ENCODE measurements around the gene TMEM114.

DNA sequence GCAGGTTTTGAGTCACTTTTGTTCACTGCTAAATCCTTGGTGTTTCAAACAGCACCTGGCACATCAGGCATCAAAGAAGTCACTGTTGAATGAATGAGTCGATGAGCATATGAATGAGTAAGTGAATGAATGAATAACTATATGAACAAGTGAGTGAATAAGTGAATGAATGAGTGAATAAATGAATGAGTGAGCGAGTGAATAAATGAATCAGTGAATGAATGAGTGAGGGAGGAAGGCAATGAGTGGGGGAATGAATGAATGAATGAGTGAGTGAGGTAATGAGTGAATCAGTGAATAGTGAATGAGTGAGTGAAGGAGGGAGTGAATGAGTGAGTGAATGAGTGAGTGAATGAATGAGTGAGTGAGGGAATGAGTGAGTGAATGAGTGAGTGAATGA is 28.8 kb downstream of the TMEM114 start:
- TF ChIP-seq, protein P1, sequence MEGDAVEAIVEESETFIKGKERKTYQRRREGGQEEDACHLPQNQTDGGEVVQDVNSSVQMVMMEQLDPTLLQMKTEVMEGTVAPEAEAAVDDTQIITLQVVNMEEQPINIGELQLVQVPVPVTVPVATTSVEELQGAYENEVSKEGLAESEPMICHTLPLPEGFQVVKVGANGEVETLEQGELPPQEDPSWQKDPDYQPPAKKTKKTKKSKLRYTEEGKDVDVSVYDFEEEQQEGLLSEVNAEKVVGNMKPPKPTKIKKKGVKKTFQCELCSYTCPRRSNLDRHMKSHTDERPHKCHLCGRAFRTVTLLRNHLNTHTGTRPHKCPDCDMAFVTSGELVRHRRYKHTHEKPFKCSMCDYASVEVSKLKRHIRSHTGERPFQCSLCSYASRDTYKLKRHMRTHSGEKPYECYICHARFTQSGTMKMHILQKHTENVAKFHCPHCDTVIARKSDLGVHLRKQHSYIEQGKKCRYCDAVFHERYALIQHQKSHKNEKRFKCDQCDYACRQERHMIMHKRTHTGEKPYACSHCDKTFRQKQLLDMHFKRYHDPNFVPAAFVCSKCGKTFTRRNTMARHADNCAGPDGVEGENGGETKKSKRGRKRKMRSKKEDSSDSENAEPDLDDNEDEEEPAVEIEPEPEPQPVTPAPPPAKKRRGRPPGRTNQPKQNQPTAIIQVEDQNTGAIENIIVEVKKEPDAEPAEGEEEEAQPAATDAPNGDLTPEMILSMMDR (IDR thresholded peaks at IDR 0.05): no peak
- TF ChIP-seq BHLHE40 (IDR thresholded peaks at IDR 0.05; ENCODE audit: low read depth, low read length): no peak
- TF ChIP-seq MAFK (IDR thresholded peaks at IDR 0.05; ENCODE audit: partially characterized antibody): no peak
- TF ChIP-seq, protein P2, sequence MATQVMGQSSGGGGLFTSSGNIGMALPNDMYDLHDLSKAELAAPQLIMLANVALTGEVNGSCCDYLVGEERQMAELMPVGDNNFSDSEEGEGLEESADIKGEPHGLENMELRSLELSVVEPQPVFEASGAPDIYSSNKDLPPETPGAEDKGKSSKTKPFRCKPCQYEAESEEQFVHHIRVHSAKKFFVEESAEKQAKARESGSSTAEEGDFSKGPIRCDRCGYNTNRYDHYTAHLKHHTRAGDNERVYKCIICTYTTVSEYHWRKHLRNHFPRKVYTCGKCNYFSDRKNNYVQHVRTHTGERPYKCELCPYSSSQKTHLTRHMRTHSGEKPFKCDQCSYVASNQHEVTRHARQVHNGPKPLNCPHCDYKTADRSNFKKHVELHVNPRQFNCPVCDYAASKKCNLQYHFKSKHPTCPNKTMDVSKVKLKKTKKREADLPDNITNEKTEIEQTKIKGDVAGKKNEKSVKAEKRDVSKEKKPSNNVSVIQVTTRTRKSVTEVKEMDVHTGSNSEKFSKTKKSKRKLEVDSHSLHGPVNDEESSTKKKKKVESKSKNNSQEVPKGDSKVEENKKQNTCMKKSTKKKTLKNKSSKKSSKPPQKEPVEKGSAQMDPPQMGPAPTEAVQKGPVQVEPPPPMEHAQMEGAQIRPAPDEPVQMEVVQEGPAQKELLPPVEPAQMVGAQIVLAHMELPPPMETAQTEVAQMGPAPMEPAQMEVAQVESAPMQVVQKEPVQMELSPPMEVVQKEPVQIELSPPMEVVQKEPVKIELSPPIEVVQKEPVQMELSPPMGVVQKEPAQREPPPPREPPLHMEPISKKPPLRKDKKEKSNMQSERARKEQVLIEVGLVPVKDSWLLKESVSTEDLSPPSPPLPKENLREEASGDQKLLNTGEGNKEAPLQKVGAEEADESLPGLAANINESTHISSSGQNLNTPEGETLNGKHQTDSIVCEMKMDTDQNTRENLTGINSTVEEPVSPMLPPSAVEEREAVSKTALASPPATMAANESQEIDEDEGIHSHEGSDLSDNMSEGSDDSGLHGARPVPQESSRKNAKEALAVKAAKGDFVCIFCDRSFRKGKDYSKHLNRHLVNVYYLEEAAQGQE (IDR thresholded peaks at IDR 0.05): no peak
- TF ChIP-seq POLR2A (IDR thresholded peaks at IDR 0.05; ENCODE audit: low read length): no peak
- no peak for TF ChIP-seq EP300 (IDR thresholded peaks at IDR 0.05)
- TF ChIP-seq, protein P3, sequence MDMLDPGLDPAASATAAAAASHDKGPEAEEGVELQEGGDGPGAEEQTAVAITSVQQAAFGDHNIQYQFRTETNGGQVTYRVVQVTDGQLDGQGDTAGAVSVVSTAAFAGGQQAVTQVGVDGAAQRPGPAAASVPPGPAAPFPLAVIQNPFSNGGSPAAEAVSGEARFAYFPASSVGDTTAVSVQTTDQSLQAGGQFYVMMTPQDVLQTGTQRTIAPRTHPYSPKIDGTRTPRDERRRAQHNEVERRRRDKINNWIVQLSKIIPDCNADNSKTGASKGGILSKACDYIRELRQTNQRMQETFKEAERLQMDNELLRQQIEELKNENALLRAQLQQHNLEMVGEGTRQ (IDR thresholded peaks at IDR 0.05): no peak
- TF ChIP-seq CHD4 (IDR thresholded peaks at IDR 0.05; ENCODE audit: borderline replicate concordance): no peak
- TF ChIP-seq CHD2 (IDR thresholded peaks at IDR 0.05; ENCODE audit: low read length, partially characterized antibody): no peak

All from A549 (cell line).